ENCODE measurements around the gene PPP1CC. TPM values are rescaled to one million over a fixed set of nuclear protein-coding genes. Genes with fewer than 3 reads are reported as not detected.
"Not testable (repeated sequence)": the region's sequence is repeated elsewhere in the genome, so short reads cannot be mapped to it uniquely, and the experiment has no call there.

PPP1CC gene
- total and polyA plus RNA-seq, 7 experiments from 2014 or later = 108 to 218 (median 138) TPM

GRCh38 chr12:110726708-110727369 is 15.9 kb downstream of the PPP1CC start:
- H3K9me3 ChIP-seq (ENCODE audit: control insufficient read depth in 2 of 3, low read length in 3 of 3) = no peaks in the 10 kb centered on the region
- ATAC-seq (no peak), DNase-seq (no peak)
- Mint-ChIP-seq H3K27me3 (no peaks in the 10 kb centered on the region), H3K4me1 (peaks cover 15 to 51% (median 46%) of the 10 kb centered on the region in 7 donors), H3K9me3 (no peaks in the 10 kb centered on the region), H3K36me3 (peaks cover 13 to 52% (median 44%) of the 10 kb centered on the region in 5 donors), H3K27ac (peak overlapping the region; percentile 12 to 84 (median 36)), H3K4me3 (peak overlapping the region in 1 of 10 donors; percentile 3)
- no peak overlapping the region for H3K27ac ChIP-seq (ENCODE audit: low read depth, low read length)
- ChIA-PET POLR2A (no interaction called here), CTCF (interaction anchor here (0.6 kb wide), 1 partner anchor 478 kb away, joined by 3 read pairs; no protein-coding TSS in a partner anchor)
- intact Hi-C loops (cut with micrococcal nuclease) = loop anchor here in 1 of 2 donors (2.0 kb wide), 1 partner anchor 14 kb away; no protein-coding TSS in a partner anchor
- H3K36me3 ChIP-seq (ENCODE audit: control insufficient read depth in 2 of 3, insufficient read depth in 3 of 3, low read length in 3 of 3) = peaks cover 7 to 89% (median 28%) of the 10 kb centered on the region in 3 experiments
- H3K27me3 ChIP-seq (ENCODE audit: control insufficient read depth in 2 of 2, insufficient read depth in 2 of 2, low read length in 2 of 2) = no peaks in the 10 kb centered on the region
- H3K4me1 ChIP-seq (ENCODE audit: control insufficient read depth in 2 of 2, insufficient read depth in 2 of 2, low read length in 2 of 2) = peaks cover 0 to 7% of the 10 kb centered on the region in 2 donors
- H3K4me3 ChIP-seq (ENCODE audit: low read length) = no peak overlapping the region

GRCh38 chr12:110726028-110726427 is 16.7 kb downstream of the PPP1CC start:
- H3K9me3 ChIP-seq (ENCODE audit: control insufficient read depth in 2 of 3, low read length in 3 of 3) = no peaks in the 10 kb centered on the region
- no peak overlapping the region for H3K4me3 ChIP-seq (ENCODE audit: low read length)
- Mint-ChIP-seq H3K27ac (peak overlapping the region in 8 of 9 donors; percentile 17 to 69 (median 62)), H3K27me3 (no peaks in the 10 kb centered on the region), H3K36me3 (peaks cover 13 to 54% (median 49%) of the 10 kb centered on the region in 5 donors), H3K4me3 (no peak overlapping the region), H3K4me1 (peaks cover 7 to 43% (median 37%) of the 10 kb centered on the region in 7 donors), H3K9me3 (no peaks in the 10 kb centered on the region)
- ATAC-seq (no peak), DNase-seq (no peak)
- H3K27ac ChIP-seq (ENCODE audit: low read depth, low read length) = no peak overlapping the region
- H3K4me1 ChIP-seq (ENCODE audit: control insufficient read depth in 2 of 2, insufficient read depth in 2 of 2, low read length in 2 of 2) = peaks cover 0 to 4% of the 10 kb centered on the region in 2 donors
- no peaks in the 10 kb centered on the region for H3K27me3 ChIP-seq (ENCODE audit: control insufficient read depth in 2 of 2, insufficient read depth in 2 of 2, low read length in 2 of 2)
- intact Hi-C loops (cut with micrococcal nuclease) = loop anchor here in 1 of 2 donors (2.0 kb wide), 1 partner anchor 15 kb away; no protein-coding TSS in a partner anchor
- POLR2A ChIA-PET = no interaction called here
- H3K36me3 ChIP-seq (ENCODE audit: control insufficient read depth in 2 of 3, insufficient read depth in 3 of 3, low read length in 3 of 3) = peaks cover 7 to 93% (median 28%) of the 10 kb centered on the region in 3 experiments
- CTCF ChIA-PET = no interaction called here

GRCh38 chr12:110725267-110725666 is 17.4 kb downstream of the PPP1CC start:
- Histone ChIP-seq H3K4me3 (ENCODE audit: low read length) (no peak overlapping the region), H3K4me1 (ENCODE audit: control insufficient read depth in 2 of 2, insufficient read depth in 2 of 2, low read length in 2 of 2) (peaks cover 0 to 4% of the 10 kb centered on the region in 2 donors), H3K27me3 (ENCODE audit: control insufficient read depth in 2 of 2, insufficient read depth in 2 of 2, low read length in 2 of 2) (no peaks in the 10 kb centered on the region), H3K36me3 (ENCODE audit: control insufficient read depth in 2 of 3, insufficient read depth in 3 of 3, low read length in 3 of 3) (peaks cover 10 to 93% (median 33%) of the 10 kb centered on the region in 3 experiments), H3K9me3 (ENCODE audit: control insufficient read depth in 2 of 3, low read length in 3 of 3) (no peaks in the 10 kb centered on the region), H3K27ac (ENCODE audit: low read depth, low read length) (no peak overlapping the region)
- DNase-seq = no peak
- ChIA-PET CTCF (no interaction called here), POLR2A (no interaction called here)
- ATAC-seq = no peak
- Mint-ChIP-seq H3K36me3 (peaks cover 13 to 56% (median 52%) of the 10 kb centered on the region in 5 donors), H3K27ac (peak overlapping the region in 8 of 9 donors; percentile 11 to 76 (median 64)), H3K27me3 (no peaks in the 10 kb centered on the region), H3K4me3 (no peak overlapping the region), H3K4me1 (peaks cover 5 to 37% (median 30%) of the 10 kb centered on the region in 7 donors), H3K9me3 (no peaks in the 10 kb centered on the region)
- intact Hi-C loops (cut with micrococcal nuclease) = no loop called here

GRCh38 chr12:110722892-110723291 is 19.8 kb downstream of the PPP1CC start:
- H3K4me3 Mint-ChIP-seq; H3K9me3 ChIP-seq (ENCODE audit: control insufficient read depth in 2 of 3, low read length in 3 of 3); H3K9me3 Mint-ChIP-seq; H3K4me3 ChIP-seq (ENCODE audit: low read length); ATAC-seq; H3K27ac Mint-ChIP-seq; H3K27ac ChIP-seq (ENCODE audit: low read depth, low read length); DNase-seq; CTCF ChIA-PET; H3K27me3 ChIP-seq (ENCODE audit: control insufficient read depth in 2 of 2, insufficient read depth in 2 of 2, low read length in 2 of 2); H3K4me1 ChIP-seq (ENCODE audit: control insufficient read depth in 2 of 2, insufficient read depth in 2 of 2, low read length in 2 of 2); intact Hi-C loops (cut with micrococcal nuclease); POLR2A ChIA-PET; H3K27me3 Mint-ChIP-seq: not testable (repeated sequence)
- Mint-ChIP-seq H3K4me1 (peaks cover 5 to 25% (median 17%) of the 10 kb centered on the region in 7 donors), H3K36me3 (peaks cover 13 to 64% (median 52%) of the 10 kb centered on the region in 5 donors)
- peaks cover 10 to 97% (median 32%) of the 10 kb centered on the region in 3 experiments for H3K36me3 ChIP-seq (ENCODE audit: control insufficient read depth in 2 of 3, insufficient read depth in 3 of 3, low read length in 3 of 3)

GRCh38 chr12:110721570-110721969 is 21.1 kb downstream of the PPP1CC start:
- CTCF ChIA-PET = no interaction called here
- intact Hi-C loops (cut with micrococcal nuclease) = no loop called here
- peaks cover 0 to 3% (median 0%) of the 10 kb centered on the region in 11 donors for H3K9me3 Mint-ChIP-seq
- POLR2A ChIA-PET = interaction anchor here (1.1 to 1.3 kb wide), 2 partner anchors 9 to 22 kb away, joined by 4 to 7 read pairs; partner anchors contain the start of gene PPP1CC
- H3K27ac Mint-ChIP-seq = peak overlapping the region in 4 of 9 donors; percentile 21 to 56 (median 37)
- no peak overlapping the region for H3K27ac ChIP-seq (ENCODE audit: low read depth, low read length)
- peaks cover 5 to 17% (median 10%) of the 10 kb centered on the region in 7 donors for H3K4me1 Mint-ChIP-seq
- no peak overlapping the region for H3K4me3 ChIP-seq (ENCODE audit: low read length)
- no peak overlapping the region for H3K4me3 Mint-ChIP-seq
- peaks cover 7 to 73% (median 54%) of the 10 kb centered on the region in 5 donors for H3K36me3 Mint-ChIP-seq
- ATAC-seq = no peak
- H3K27me3 ChIP-seq (ENCODE audit: control insufficient read depth in 2 of 2, insufficient read depth in 2 of 2, low read length in 2 of 2) = no peaks in the 10 kb centered on the region
- peaks cover 6 to 96% (median 32%) of the 10 kb centered on the region in 3 experiments for H3K36me3 ChIP-seq (ENCODE audit: control insufficient read depth in 2 of 3, insufficient read depth in 3 of 3, low read length in 3 of 3)
- no peak for DNase-seq
- H3K9me3 ChIP-seq (ENCODE audit: control insufficient read depth in 2 of 3, low read length in 3 of 3) = no peaks in the 10 kb centered on the region
- H3K4me1 ChIP-seq (ENCODE audit: control insufficient read depth in 2 of 2, insufficient read depth in 2 of 2, low read length in 2 of 2) = no peaks in the 10 kb centered on the region
- no peaks in the 10 kb centered on the region for H3K27me3 Mint-ChIP-seq

GRCh38 chr12:110720516-110720915 is 22.2 kb downstream of the PPP1CC start:
- Histone ChIP-seq H3K4me3 (ENCODE audit: low read length) (no peak overlapping the region), H3K36me3 (ENCODE audit: control insufficient read depth in 2 of 3, insufficient read depth in 3 of 3, low read length in 3 of 3) (peaks cover 6 to 86% (median 32%) of the 10 kb centered on the region in 3 experiments), H3K4me1 (ENCODE audit: control insufficient read depth in 2 of 2, insufficient read depth in 2 of 2, low read length in 2 of 2) (no peaks in the 10 kb centered on the region), H3K9me3 (ENCODE audit: control insufficient read depth in 2 of 3, low read length in 3 of 3) (no peaks in the 10 kb centered on the region), H3K27me3 (ENCODE audit: control insufficient read depth in 2 of 2, insufficient read depth in 2 of 2, low read length in 2 of 2) (no peaks in the 10 kb centered on the region), H3K27ac (ENCODE audit: low read depth, low read length) (no peak overlapping the region)
- no peak for ATAC-seq
- peak overlapping the region in 4 of 9 donors; percentile 14 to 47 (median 32) for H3K27ac Mint-ChIP-seq
- CTCF ChIA-PET = interaction anchor here (0.6 kb wide), 1 partner anchor 58 kb away, joined by 3 read pairs; no protein-coding TSS in a partner anchor
- H3K4me1 Mint-ChIP-seq = peaks cover 3 to 13% (median 5%) of the 10 kb centered on the region in 7 donors
- no peaks in the 10 kb centered on the region for H3K27me3 Mint-ChIP-seq
- H3K9me3 Mint-ChIP-seq = peaks cover 0 to 3% (median 0%) of the 10 kb centered on the region in 11 donors
- no peak overlapping the region for H3K4me3 Mint-ChIP-seq
- peaks cover 7 to 68% (median 49%) of the 10 kb centered on the region in 5 donors for H3K36me3 Mint-ChIP-seq
- DNase-seq = no peak
- POLR2A ChIA-PET = interaction anchor here (1.1 to 1.3 kb wide), 2 partner anchors 10 to 23 kb away, joined by 4 to 7 read pairs; partner anchors contain the start of gene PPP1CC
- intact Hi-C loops (cut with micrococcal nuclease) = no loop called here

Data from naive thymus-derived CD4-positive, alpha-beta T cell (primary cell).